IMR-90 (cell line): ENCODE results near the gene ADM5.

ENCODE experiments used
- CTCF ChIP-seq: conservative IDR thresholded peaks from 2 replicates; pipeline ENCODE4 v1.5.1; 2012; ENCODE audit warnings: mild to moderate bottlenecking, low read depth, low read length, improper control_type of control experiment
- FOS ChIP-seq: fragments of 150-350 bp; IDR thresholded peaks from 2 replicates; pipeline ENCODE4 v1.6.1; 2016; ENCODE audit warnings: low read depth, low read length
- POLR2A ChIP-seq: IDR thresholded peaks from 2 replicates; pipeline ENCODE4 v1.6.1; 2012; ENCODE audit warnings: mild to moderate bottlenecking, low read depth, low read length
- SMC3 ChIP-seq: fragments of 150-350 bp; IDR thresholded peaks from 2 replicates; pipeline ENCODE4 v1.6.1; 2016; ENCODE audit warnings: low read depth, mild to moderate bottlenecking, antibody characterized with exemption, low read length, moderate library complexity
- USF2 ChIP-seq: fragments of 150-350 bp; IDR thresholded peaks from 2 replicates; pipeline ENCODE4 v1.6.1; 2017; ENCODE audit warnings: mild to moderate bottlenecking, antibody characterized with exemption, low read length, low read depth

- TF ChIP-seq POLR2A (peak; percentile 77), CTCF (no peak), SMC3 (no peak), FOS (no peak), USF2 (peak; percentile 79)
Measured at GRCh38 chr19:49665351-49666119, 23.9 kb upstream of the ADM5 start, which contains the start of the genes BCL2L12 and IRF3.
